ENCODE measurements around the gene MARCHF10. TPM values are rescaled to one million over a fixed set of nuclear protein-coding genes. Genes with fewer than 3 reads are reported as not detected.
A peak's percentile ranks its signal among the peaks of the same experiment; 100 is the strongest.

MARCHF10 gene
- total and polyA plus RNA-seq, 2 of the 4 experiments (the other 2 are of a cell fraction) = 0.18 to 0.74 TPM

DNA sequence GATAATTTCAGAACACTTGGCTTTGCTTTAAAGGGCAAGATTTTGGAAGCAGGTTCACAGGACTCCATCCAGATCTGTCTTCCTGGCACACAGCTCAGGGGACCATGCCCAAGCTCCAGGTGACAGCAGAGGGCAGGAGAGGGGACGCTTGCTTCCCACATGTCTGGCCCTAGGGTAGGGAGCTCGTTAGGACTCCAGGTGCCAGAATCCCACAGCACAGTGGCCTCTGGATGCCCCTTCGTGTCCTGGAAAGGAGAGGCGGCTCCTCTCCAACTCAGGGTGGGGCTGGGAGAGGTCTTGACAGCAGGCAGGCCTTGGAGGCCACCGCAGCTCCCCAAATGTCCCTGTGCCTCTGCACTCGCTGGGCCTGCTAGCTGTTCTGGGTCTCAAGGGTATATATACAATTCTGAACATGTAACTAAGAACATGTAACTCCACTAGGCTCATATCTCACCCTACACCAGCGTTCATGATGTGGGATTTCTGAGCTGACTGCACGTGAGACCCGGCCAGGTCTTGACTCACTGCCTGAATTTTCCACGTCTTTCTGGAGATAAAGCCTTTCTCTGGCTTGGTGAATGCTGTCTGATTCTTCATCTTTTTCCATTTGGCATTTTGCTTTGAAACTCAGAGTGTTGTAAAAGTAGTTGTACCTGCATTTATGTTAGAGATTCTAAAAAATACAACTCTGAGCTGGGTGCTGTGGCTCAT lies 52.8 kb downstream of the MARCHF10 start (continued):
- TF ChIP-seq, protein P1, sequence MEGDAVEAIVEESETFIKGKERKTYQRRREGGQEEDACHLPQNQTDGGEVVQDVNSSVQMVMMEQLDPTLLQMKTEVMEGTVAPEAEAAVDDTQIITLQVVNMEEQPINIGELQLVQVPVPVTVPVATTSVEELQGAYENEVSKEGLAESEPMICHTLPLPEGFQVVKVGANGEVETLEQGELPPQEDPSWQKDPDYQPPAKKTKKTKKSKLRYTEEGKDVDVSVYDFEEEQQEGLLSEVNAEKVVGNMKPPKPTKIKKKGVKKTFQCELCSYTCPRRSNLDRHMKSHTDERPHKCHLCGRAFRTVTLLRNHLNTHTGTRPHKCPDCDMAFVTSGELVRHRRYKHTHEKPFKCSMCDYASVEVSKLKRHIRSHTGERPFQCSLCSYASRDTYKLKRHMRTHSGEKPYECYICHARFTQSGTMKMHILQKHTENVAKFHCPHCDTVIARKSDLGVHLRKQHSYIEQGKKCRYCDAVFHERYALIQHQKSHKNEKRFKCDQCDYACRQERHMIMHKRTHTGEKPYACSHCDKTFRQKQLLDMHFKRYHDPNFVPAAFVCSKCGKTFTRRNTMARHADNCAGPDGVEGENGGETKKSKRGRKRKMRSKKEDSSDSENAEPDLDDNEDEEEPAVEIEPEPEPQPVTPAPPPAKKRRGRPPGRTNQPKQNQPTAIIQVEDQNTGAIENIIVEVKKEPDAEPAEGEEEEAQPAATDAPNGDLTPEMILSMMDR (conservative IDR thresholded peaks at IDR 0.05; ENCODE audit: low read depth, low read length) = no peak

DNA sequence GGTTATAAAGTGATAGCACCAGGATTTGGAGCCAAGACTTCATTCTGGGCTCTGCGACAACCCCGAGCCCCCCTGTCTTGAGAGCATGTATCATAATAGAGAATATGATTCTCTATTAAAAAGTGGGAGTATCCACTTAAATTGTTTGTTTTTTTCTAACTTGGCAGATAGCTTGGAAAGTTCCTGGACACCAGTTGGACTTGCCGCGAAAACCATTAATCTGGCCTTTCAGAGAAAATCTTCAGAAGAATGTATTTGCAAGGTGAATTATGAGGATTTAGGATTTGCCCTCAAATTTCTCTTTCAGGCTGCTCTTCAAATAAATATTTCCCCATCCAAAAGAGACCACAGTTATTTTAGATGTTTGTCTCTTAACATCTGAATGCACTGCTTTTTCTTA lies 53.5 kb downstream of the MARCHF10 start:
- Histone ChIP-seq H3K4me3 (ENCODE audit: insufficient read depth, low read depth, low read length) (no peak overlapping the region), H3K9ac (ENCODE audit: low read depth, low read length) (no peak overlapping the region), H2AK9ac (replicated peaks; ENCODE audit: low read depth, low read length, poor library complexity) (no peak overlapping the region), H2AK5ac (ENCODE audit: low read depth, low read length) (no peak overlapping the region), H3K9me1 (ENCODE audit: insufficient read depth, low read length) (peaks cover 6% of the 10 kb centered on the region; the same call in 1 of the 2 replicates), H3K4me1 (ENCODE audit: control insufficient read depth, insufficient read depth, low read length) (peaks cover 15% of the 10 kb centered on the region), H4K20me1 (ENCODE audit: insufficient read depth, low read length) (no peaks in the 10 kb centered on the region), H3K27me3 (ENCODE audit: control insufficient read depth, insufficient read depth, low read length) (no peaks in the 10 kb centered on the region), H3K56ac (ENCODE audit: extremely low read depth, insufficient read depth, low read length) (no peak overlapping the region), H4K91ac (ENCODE audit: insufficient read depth, low read depth, low read length) (no peak overlapping the region), H3K9me3 (ENCODE audit: control insufficient read depth, insufficient read depth, low read length) (no peaks in the 10 kb centered on the region), H2BK5ac (ENCODE audit: low read depth, low read length, poor library complexity, severe bottlenecking) (no peak overlapping the region), H2BK120ac (ENCODE audit: low read depth, low read length) (no peak overlapping the region), H2BK15ac (ENCODE audit: low read depth, low read length) (peak overlapping the region; percentile 34; the same call in 1 of the 3 replicates), H3K36me3 (ENCODE audit: control insufficient read depth, insufficient read depth, low read length) (no peaks in the 10 kb centered on the region), H2AFZ (replicated peaks; ENCODE audit: low read length, poor library complexity) (no peak overlapping the region), H2BK20ac (ENCODE audit: low read depth, low read length) (no peak overlapping the region), H3K27ac (ENCODE audit: insufficient read depth, low read length) (no peak overlapping the region), H3K14ac (replicated peaks; ENCODE audit: low read depth, low read length) (no peak overlapping the region), H4K5ac (ENCODE audit: low read depth, low read length) (no peak overlapping the region), H3K79me1 (ENCODE audit: low read depth in 1 of 2, low read length in 2 of 2) (no peaks in the 10 kb centered on the region), H3K18ac (ENCODE audit: low read depth, low read length) (no peak overlapping the region), H3K4ac (ENCODE audit: low read depth, low read length) (no peak overlapping the region), H4K8ac (ENCODE audit: low read depth in 2 of 2, low read length in 2 of 2) (no peak overlapping the region), H3K23ac (ENCODE audit: low read depth, low read length) (no peak overlapping the region), H3K4me2 (ENCODE audit: low read depth, low read length) (no peak overlapping the region)
- ChIA-PET POLR2A (ENCODE audit: unreplicated experiment) (no interaction called here), CTCF (interaction anchor here (1.1 kb wide), 1 partner anchor 27 kb away, joined by 3 read pairs; no protein-coding TSS in a partner anchor)
- DNase-seq = no peak
- TF ChIP-seq FOS (IDR thresholded peaks at IDR 0.05; ENCODE audit: low read depth, low read length) (no peak), POLR2A (IDR thresholded peaks at IDR 0.05; ENCODE audit: low read depth, low read length) (no peak), MAZ (IDR thresholded peaks at IDR 0.05; ENCODE audit: borderline replicate concordance, low read depth, low read length) (no peak), RAD21 (IDR thresholded peaks at IDR 0.05; ENCODE audit: low read length) (no peak), MAFK (IDR thresholded peaks at IDR 0.05; ENCODE audit: low read depth, low read length) (no peak), CEBPB (IDR thresholded peaks at IDR 0.05; ENCODE audit: low read depth, low read length) (no peak), SMC3 (IDR thresholded peaks at IDR 0.05; ENCODE audit: low read depth, low read length) (no peak)
- TF ChIP-seq, protein P2, sequence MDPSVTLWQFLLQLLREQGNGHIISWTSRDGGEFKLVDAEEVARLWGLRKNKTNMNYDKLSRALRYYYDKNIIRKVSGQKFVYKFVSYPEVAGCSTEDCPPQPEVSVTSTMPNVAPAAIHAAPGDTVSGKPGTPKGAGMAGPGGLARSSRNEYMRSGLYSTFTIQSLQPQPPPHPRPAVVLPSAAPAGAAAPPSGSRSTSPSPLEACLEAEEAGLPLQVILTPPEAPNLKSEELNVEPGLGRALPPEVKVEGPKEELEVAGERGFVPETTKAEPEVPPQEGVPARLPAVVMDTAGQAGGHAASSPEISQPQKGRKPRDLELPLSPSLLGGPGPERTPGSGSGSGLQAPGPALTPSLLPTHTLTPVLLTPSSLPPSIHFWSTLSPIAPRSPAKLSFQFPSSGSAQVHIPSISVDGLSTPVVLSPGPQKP (IDR thresholded peaks at IDR 0.05; ENCODE audit: borderline replicate concordance, low read depth, low read length) = no peak
- no TSS peak for BruUV-seq (replicated peaks)
- intact Hi-C loops (cut with micrococcal nuclease) (no loop called here), dilution Hi-C loops (cut with HindIII; ENCODE audit: low sequenced_read_pairs, unreplicated experiment) (no loop called here), in situ Hi-C loops (cut with MboI; ENCODE audit: low sequenced_read_pairs) (no loop called here)
- ATAC-seq (ENCODE audit: low read depth) = no peak
- no CpG with 5 or more reads among the region's 4 CpGs for WGBS, 2 experiments (ENCODE audit: extremely low coverage in 2 of 2, insufficient read length in 1 of 2)

Measured in IMR-90 (cell line).